Heart left ventricle (tissue), 16 donors: ENCODE data around the gene CNGA2. TPM values are rescaled to one million over a fixed set of nuclear protein-coding genes. Genes with fewer than 3 reads are reported as not detected.

ENCODE experiments used
- ATAC-seq, 4 donors: fragments of 200-7000 bp; cut with Tn5 transposase; one replicate each; pipeline ENCODE4 v1.9.1; 2020 to 2022; ENCODE audit warnings: moderate library complexity in 4 of 4, mild to moderate bottlenecking in 3 of 4, moderate number of reproducible peaks in 1 of 4
- DNase-seq, 5 donors: peaks; one replicate each; pipeline ENCODE4 v3.0.0-alpha.2; 2020
- H3K27ac ChIP-seq, 12 donors: fragments of 200-600 bp; sonication (generic) in 4 of 12; one replicate each; pipeline versions ENCODE4 v1.5.0 to v1.8.0; 2016 to 2022; ENCODE audit warnings: mild to moderate bottlenecking in 2 of 12
- H3K27me3 ChIP-seq, 9 donors: fragments of 200-600 bp; sonication (generic) in 2 of 9; one replicate each; pipeline versions ENCODE4 v1.5.1 to v1.8.0; 2016 to 2022; ENCODE audit warnings: mild to moderate bottlenecking in 3 of 9
- H3K36me3 ChIP-seq, 9 donors: fragments of 200-600 bp; sonication (generic) in 2 of 9; one replicate each; pipeline versions ENCODE4 v1.5.0 to v1.8.0; 2018 to 2022; ENCODE audit warnings: mild to moderate bottlenecking in 2 of 9
- H3K4me1 ChIP-seq, 12 donors: fragments of 200-600 bp; sonication (generic) in 4 of 12; one replicate each; pipeline versions ENCODE4 v1.5.0 to v1.8.0; 2016 to 2022; ENCODE audit warnings: mild to moderate bottlenecking in 3 of 12
- H3K4me3 ChIP-seq, 12 donors: fragments of 200-600 bp; sonication (generic) in 4 of 12; one replicate each; pipeline versions ENCODE4 v1.5.0 to v1.8.0; 2017 to 2022; ENCODE audit warnings: mild to moderate bottlenecking in 9 of 12, moderate library complexity in 4 of 12
- H3K9me3 ChIP-seq, 12 donors: fragments of 200-600 bp; sonication (generic) in 4 of 12; one replicate each; pipeline versions ENCODE4 v1.5.0 to v1.8.0; 2016 to 2022; ENCODE audit warnings: mild to moderate bottlenecking in 1 of 12
- CTCF ChIP-seq, 12 donors: fragments of 200-600 bp; sonication (generic) in 4 of 12; IDR thresholded peaks; one replicate each; pipeline versions ENCODE4 v1.5.0 to v1.8.0; 2018 to 2022; ENCODE audit warnings: antibody characterized with exemption in 12 of 12, mild to moderate bottlenecking in 5 of 12
- POLR2A ChIP-seq, 2 donors: fragments of 450-650 bp; IDR thresholded peaks; one replicate each; pipeline ENCODE4 v1.6.1; 2017; ENCODE audit warnings: antibody characterized with exemption in 2 of 2, mild to moderate bottlenecking in 2 of 2, moderate library complexity in 2 of 2
- whole genome bisulfite sequencing, 4 donors: extraction: QIAGEN DNeasy Blood & Tissue Kit in 2 of 4; methylation state at CpG; one replicate each; pipeline versions ENCODE4 v1.1.5 to v1.1.7; 2013 to 2018; 5-methylcytosine and 5-hydroxymethylcytosine counted together
- intact Hi-C, 10 donors: fragments of 100-400 bp; cut with DNase I; formaldehyde crosslinking; loops; one replicate each; pipeline versions ENCODE4 v1.11.1 to v1.14.2; 2022
- polyA plus RNA-seq, 2 donors: library from polyadenylated mRNA; stranded (reverse); fragments of 200-250 nt; gene quantifications; one replicate each; pipeline ENCODE4 v1.2.3, GENCODE V29; 2013
- total RNA-seq, 9 donors: library from RNA; depleted of rRNA in 2 of 9; stranded (reverse); fragments of >200 nt in 2 of 9; fragmentation: NEBNext Ultra II Directional in 3 of 9; extraction: Animal tissue kit (Norgen Biotek cat#: 25700) in 3 of 9; gene quantifications; one replicate each; pipeline versions ENCODE4 v1.1.0 to v1.2.4, GENCODE V29; 2016 to 2023
- donor health status: ischemic (EF 13 %, LVEDD 7.1; RV severe dilation, severe dysfunction).
- donor health status: healthy with polysubstance abuse.
- donor health status: DM: no; HTN: yes; CAD: no.
- donor health status: DM: no; HTN: no; CAD: no.
- donor health status: ischemic (EF 25% LVEDD 6.9; RV normal size, moderate dysfunction).
- donor health status: ischemic (EF 25% LVEDD 5.7; RV mildly dilated, moderate dysfunction).
- donor health status: healthy.
- donor health status: DM: yes; HTN: yes; CAD: no.
- donor health status: ischemic (EF 35%, LVEDD 5.7; RV mildly dilated, moderate dysfunction).
- donor health status: nonischemic (EF 11% LVEDD 7.7; RV severe dilation, severe dysfunction).
- donor health status: DM: yes; HTN: yes; CAD: no.
- donor health status: PGD.
- donor health status: ischemic (EF 29% LVEDD 5.4; RV normal size, mild dysfunction).
- donor health status: nonischemic (EF 23%, LVEDD 6.1; RV moderate dilation, normal function).

Gene CNGA2
- total and polyA plus RNA-seq, 11 donors, result not detected

GRCh38 chrX:151711154-151711553 lies 23.4 kb upstream of the CNGA2 start:
- intact Hi-C loops, result no loop called here
- 40 to 66% (median 56%) methylated on average over 5 of the region's 5 CpGs for WGBS, 4 donors
- DNase-seq, result no peak
- H3K36me3 ChIP-seq, result no peaks in the 10 kb centered on the region
- H3K4me3 ChIP-seq, result no peak overlapping the region
- TF ChIP-seq CTCF (IDR thresholded peaks at IDR 0.05) (no peak), POLR2A (IDR thresholded peaks at IDR 0.05) (no peak)
- no peaks in the 10 kb centered on the region for H3K9me3 ChIP-seq
- peaks cover 0 to 4% (median 0%) of the 10 kb centered on the region in 9 donors for H3K27me3 ChIP-seq
- ATAC-seq, result peak in 1 of 4 donors; percentile 48
- H3K27ac ChIP-seq, result peak overlapping the region in 8 of 12 donors; percentile 1 to 63 (median 50)
- H3K4me1 ChIP-seq, result peaks cover 0 to 10% (median 0%) of the 10 kb centered on the region in 12 donors

GRCh38 chrX:151711787-151712186 lies 22.8 kb upstream of the CNGA2 start:
- H3K4me3 ChIP-seq, result no peak overlapping the region
- 26 to 50% (median 36%) methylated on average over 2 of the region's 2 CpGs for WGBS, 4 donors
- no peak for TF ChIP-seq CTCF (IDR thresholded peaks at IDR 0.05)
- no peak for TF ChIP-seq POLR2A (IDR thresholded peaks at IDR 0.05)
- peak overlapping the region in 9 of 12 donors; percentile 1 to 63 (median 42) for H3K27ac ChIP-seq
- peak in 2 of 5 donors; percentile 32 to 39 for DNase-seq
- no peaks in the 10 kb centered on the region for H3K36me3 ChIP-seq
- H3K9me3 ChIP-seq, result no peaks in the 10 kb centered on the region
- intact Hi-C loops, result no loop called here
- H3K27me3 ChIP-seq, result peaks cover 0 to 4% (median 0%) of the 10 kb centered on the region in 9 donors
- H3K4me1 ChIP-seq, result peaks cover 0 to 10% (median 0%) of the 10 kb centered on the region in 12 donors
- ATAC-seq, result peak; percentile 37 to 91 (median 52)

GRCh38 chrX:151712253-151712652 lies 22.3 kb upstream of the CNGA2 start:
- no peak for DNase-seq
- TF ChIP-seq POLR2A (IDR thresholded peaks at IDR 0.05) (no peak), CTCF (IDR thresholded peaks at IDR 0.05) (no peak)
- WGBS, 4 donors, result 27 to 54% (median 37%) methylated on average over 3 of the region's 3 CpGs
- no peaks in the 10 kb centered on the region for H3K9me3 ChIP-seq
- ATAC-seq, result peak in 1 of 4 donors; percentile 15
- H3K4me3 ChIP-seq, result no peak overlapping the region
- peaks cover 0 to 4% (median 0%) of the 10 kb centered on the region in 9 donors for H3K27me3 ChIP-seq
- intact Hi-C loops, result no loop called here
- H3K27ac ChIP-seq, result peak overlapping the region in 7 of 12 donors; percentile 39 to 63 (median 57)
- no peaks in the 10 kb centered on the region for H3K36me3 ChIP-seq
- peaks cover 0 to 10% (median 0%) of the 10 kb centered on the region in 12 donors for H3K4me1 ChIP-seq

- Histone ChIP-seq H3K27ac (no peak overlapping the region), H3K4me1 (peaks cover 0 to 10% (median 0%) of the 10 kb centered on the region in 12 donors), H3K9me3 (no peaks in the 10 kb centered on the region), H3K27me3 (peaks cover 0 to 4% (median 0%) of the 10 kb centered on the region in 9 donors), H3K4me3 (no peak overlapping the region), H3K36me3 (no peaks in the 10 kb centered on the region)
- 48 to 65% (median 61%) methylated on average over 3 of the region's 3 CpGs for WGBS, 4 donors
- intact Hi-C loops, result no loop called here
- TF ChIP-seq POLR2A (IDR thresholded peaks at IDR 0.05) (no peak), CTCF (IDR thresholded peaks at IDR 0.05) (peak; percentile 18 to 56 (median 40))
- ATAC-seq (no peak), DNase-seq (peak in 1 of 5 donors; percentile 21)
Measured at GRCh38 chrX:151713849-151714248, 20.7 kb upstream of the CNGA2 start.
